Activated CD4-positive, CD25-positive, alpha-beta regulatory T cell treated with anti-CD3 and anti-CD28 coated beads, Interleukin-2, amount 50 U/mL, for 72 hours (primary cell): ENCODE data around the gene ANXA4.
"Not testable (repeated sequence)": the region's sequence is repeated elsewhere in the genome, so short reads cannot be mapped to it uniquely, and the experiment has no call there.

Experiments used
- DNase-seq: peaks from one replicate; pipeline ENCODE4 v3.0.0; 2021

The ANXA4 gene

GRCh38 chr2:69755862-69756467, 14.0 kb downstream of the ANXA4 start:
- no peak for DNase-seq

GRCh38 chr2:69762025-69762424, 20.1 kb downstream of the ANXA4 start:
- DNase-seq = no peak

GRCh38 chr2:69762513-69763494, 20.9 kb downstream of the ANXA4 start:
- DNase-seq = no peak

DNA sequence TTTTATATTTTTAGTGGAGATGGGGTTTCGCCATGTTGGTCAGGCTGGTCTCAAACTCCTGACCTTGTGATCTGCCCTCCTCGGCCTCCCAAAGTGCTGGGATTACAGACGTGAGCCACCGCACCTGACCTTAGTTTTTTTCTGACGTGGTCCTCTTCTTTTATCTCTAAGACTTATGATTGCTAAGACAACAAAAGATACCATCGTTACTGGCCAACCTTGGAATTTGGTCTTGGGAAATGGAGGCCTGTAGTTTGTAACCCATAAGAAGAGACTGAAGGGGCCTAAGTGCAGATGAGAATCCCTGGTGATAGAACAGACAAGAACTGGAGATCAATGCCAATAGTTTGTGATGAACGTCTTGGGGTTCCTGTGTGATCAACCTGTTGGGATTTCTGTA, 21.9 kb downstream of the ANXA4 start:
- not testable (repeated sequence) for DNase-seq

DNA sequence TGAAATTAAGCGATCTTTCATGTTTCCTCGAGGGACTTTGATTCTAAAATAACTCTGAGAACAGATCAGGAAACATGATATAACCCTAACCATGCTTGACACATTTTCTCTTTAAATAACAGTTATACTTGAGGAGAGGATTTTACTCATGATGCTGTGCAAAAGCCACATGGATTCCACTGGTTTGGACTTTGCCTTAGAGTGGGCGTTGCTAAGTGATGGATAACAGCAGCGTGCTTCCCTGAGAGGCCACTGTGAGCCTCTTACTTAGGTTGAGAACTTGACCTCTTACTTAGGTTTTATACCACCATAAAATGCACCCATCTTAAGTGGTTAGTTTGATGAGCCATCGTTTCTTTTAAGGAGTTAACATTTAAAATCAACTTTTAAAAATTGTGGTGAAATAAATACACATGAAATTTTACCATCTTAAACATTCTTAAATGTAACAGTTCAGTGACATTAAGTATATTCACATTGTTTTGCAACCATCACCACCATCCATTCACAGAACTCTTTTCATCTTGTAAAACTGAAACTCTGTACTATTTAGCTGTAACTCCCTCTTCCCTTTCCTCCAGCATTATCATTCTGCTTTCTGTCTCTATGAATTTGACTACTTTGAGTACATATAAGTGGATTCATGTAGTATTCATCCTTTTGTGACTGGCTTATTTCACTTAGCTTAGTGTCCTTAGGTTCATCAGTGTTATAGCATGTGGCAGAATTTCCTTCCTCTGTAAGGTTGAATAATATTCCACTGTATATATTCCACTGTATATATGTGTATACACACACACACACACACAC, 22.6 kb downstream of the ANXA4 start:
- DNase-seq = no peak

GRCh38 chr2:69765096-69765380, 23.1 kb downstream of the ANXA4 start:
- DNase-seq = no peak

DNA sequence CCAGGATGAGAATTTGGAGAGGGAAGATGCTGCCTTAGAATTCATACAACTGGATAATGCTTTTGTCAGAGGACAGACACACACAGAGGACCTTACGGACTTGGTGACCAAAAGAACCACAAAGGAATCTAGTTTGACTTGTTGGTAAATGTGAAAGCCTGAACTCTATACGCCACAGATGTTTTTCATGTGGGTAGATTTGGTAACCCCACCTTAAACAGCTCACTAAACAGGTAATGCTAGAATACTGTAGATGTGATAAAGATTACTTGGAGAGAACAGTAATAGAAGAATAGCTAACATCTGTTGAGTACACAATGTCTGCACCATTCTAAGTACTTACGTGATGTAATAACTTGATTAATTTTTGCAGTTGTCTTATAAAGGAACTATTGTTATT, 24.1 kb downstream of the ANXA4 start:
- no peak for DNase-seq

GRCh38 chr2:69767034-69767433, 25.1 kb downstream of the ANXA4 start:
- no peak for DNase-seq

DNA sequence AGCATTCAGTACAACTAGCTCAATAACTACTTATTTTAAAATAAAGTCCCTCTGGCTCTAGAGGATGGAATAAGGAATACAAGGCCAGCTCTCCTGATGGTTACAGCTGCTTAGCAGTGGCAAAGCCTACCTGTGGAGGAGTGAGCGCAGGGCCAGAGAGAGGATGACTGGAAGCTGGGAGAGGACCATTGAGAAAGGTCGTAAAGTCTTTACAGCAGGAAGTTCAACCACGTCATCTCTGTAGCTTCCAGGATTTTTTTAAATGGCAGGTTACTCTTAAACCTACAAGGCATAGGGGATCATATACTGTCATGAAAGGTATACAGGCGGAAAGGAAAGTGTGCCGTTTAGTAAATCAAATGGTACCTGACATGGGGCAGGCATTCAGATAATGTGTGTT, 26.3 kb downstream of the ANXA4 start:
- no peak for DNase-seq

DNA sequence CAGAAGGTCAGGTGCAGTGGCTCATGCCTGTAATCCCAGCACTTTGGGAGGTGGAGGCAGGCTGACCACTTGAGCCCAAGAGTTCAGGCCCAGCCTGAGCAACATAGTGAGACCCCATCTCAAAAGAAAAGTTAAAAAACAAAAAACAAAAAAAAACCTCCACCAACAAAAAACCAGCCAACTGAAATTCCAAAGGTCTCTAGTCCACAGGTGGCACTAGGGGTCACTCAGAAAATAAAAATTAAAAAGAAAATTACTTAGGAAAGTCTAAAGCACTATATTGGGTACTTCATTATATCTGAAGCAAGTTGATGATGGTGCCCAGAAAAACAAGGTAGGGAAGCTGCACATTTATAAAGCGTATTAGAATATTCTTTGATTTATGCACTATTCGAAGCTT, 26.9 kb downstream of the ANXA4 start:
- no peak for DNase-seq

DNA sequence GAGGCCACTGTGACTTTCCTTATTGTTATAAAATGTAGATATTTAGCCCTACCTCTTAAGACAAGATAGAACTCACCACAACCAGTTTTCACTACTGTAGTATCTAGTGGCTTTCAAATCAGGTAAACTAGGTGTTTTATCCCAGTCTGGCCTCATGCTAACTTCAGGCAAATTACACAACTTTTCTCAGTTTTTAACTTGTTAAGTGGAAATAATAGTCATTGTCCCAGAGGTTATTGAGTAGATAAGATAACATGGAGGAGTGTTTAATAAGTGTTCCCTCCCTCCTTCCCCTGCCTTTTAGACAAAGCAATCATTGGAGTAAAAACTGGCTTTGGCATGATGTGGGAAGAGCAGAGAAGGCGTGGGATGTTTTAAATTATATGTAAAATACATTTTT, 27.3 kb downstream of the ANXA4 start:
- DNase-seq = no peak

DNA sequence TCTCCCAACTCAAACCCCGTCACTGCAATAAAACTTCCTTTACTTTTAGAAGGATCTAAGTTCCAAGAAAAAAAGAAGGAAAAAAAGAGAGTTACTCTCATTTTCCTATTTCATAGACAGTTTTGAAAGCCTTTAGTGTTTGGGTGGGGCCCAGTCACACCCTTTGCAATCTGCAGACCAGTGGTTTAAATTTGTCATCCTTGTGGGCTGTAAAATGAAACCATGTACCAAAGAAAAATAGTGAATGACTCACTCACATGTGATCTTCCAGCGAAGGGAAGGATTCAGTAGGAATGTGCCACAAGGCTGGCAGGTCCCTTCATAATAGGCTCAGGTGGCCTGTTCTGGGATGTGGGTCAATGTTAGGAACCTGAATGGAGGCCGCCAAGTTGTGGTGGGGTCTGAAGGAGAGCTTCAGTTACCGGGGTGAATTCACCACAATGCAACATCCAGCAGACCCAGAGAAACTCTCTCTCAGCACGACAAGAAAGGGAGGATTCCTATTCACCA, 28.3 kb downstream of the ANXA4 start:
- DNase-seq = no peak

GRCh38 chr2:69770747-69771146, 28.8 kb downstream of the ANXA4 start:
- DNase-seq = no peak

DNA sequence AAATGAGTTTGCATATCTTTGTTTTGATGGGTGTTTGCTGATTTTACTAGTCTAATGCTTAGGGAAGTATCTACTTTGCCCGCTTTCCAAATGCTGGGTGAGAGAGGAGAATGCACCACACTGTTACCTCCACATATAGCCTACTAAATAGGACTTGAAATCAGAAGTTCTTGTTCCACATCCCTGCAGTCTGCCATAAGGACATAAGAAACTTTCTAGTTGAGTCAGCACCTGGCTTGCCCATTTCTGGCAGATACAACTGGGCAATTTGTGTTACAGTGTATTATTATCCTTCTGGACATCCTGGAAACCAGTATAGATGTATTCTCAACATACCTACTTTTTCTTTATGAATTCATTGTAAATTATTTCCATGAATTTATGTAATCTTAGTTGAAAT, 29.5 kb downstream of the ANXA4 start:
- no peak for DNase-seq

GRCh38 chr2:69773206-69773605, 31.3 kb downstream of the ANXA4 start:
- no peak for DNase-seq

- not testable (repeated sequence) for DNase-seq
These were observed 32.5 kb downstream of the ANXA4 start for GRCh38 chr2:69774258-69774983.

GRCh38 chr2:69774984-69775982, 33.3 kb downstream of the ANXA4 start:
- no peak for DNase-seq

- no peak for DNase-seq
These were observed 35.2 kb downstream of the ANXA4 start for GRCh38 chr2:69776886-69777785.

DNA sequence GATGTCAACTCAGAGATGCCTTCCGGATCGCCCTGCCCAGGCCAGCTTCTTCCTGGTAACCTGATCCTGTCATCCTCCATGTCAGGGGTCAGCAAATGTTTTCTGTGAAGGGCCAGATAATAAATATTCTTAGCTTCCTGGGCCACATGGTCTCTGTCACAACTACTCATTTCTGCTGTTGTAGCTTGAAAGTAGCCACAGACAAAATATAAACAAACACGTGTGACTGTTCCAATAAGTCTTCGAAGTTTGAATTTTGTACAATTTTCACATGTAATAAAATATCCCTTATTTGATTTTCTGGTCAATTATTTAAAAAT, 35.8 kb downstream of the ANXA4 start:
- DNase-seq = no peak

DNA sequence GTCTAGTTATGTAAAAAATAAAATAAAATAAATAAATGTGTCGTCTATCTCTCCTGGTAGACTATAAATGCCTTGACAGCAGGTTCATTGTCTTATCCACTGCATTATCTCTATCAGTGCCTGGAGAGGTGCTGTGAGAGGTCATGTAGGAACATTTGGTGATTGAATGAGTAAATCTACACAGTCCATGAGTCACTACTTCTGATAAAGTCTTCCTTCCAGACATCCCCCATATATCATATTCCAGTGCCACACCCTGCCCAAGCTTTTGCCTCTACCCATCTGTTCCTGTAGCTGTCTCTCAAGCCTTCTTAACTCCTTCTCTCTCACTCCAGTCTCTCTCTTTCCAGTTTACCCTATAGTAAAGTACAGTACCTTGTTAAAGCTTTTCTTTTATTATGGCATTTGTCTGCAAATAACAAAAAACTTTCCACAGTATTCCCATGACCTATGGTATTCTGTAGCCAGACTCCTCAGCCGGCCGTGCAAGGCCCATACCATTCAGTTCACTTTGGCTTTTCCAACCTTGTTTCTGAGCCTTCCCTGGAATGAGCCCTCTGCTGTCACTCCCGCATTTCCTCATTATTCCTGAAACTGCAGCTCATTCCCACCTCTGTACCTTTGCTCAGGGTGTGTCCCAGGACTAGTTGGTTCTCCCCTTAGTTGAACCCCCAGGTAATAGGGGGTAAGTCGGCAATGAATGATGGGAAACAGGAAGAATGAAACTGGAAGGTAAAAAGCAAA, 37.5 kb downstream of the ANXA4 start:
- DNase-seq = no peak
